IPS-20b (cell line): ENCODE measurements around the gene LRCOL1.

ENCODE experiments used
- H3K27ac ChIP-seq: one replicate; pipeline ENCODE4 v1.5.1; 2013; ENCODE audit warnings: low read length
- H3K27me3 ChIP-seq: 2 replicates; pipeline ENCODE4 v1.6.1; 2013; ENCODE audit warnings: mild to moderate bottlenecking, low read length, inconsistent platforms; ENCODE audit not compliant: insufficient read depth
- H3K36me3 ChIP-seq: 2 replicates; pipeline ENCODE4 v1.6.1; 2013; ENCODE audit warnings: low read depth, mild to moderate bottlenecking, inconsistent platforms, low read length, moderate library complexity; ENCODE audit not compliant: insufficient read depth
- H3K4me1 ChIP-seq: 2 replicates; pipeline ENCODE4 v1.6.1; 2013; ENCODE audit warnings: mild to moderate bottlenecking, control low read depth, inconsistent platforms, low read length, moderate library complexity; ENCODE audit not compliant: insufficient read depth
- H3K4me3 ChIP-seq: 2 replicates; pipeline ENCODE4 v1.5.1; 2013; ENCODE audit warnings: mild to moderate bottlenecking, low read length, inconsistent platforms
- H3K9ac ChIP-seq: 2 replicates; pipeline ENCODE4 v1.6.1; 2013; ENCODE audit warnings: low read depth, mild to moderate bottlenecking, inconsistent platforms, low read length, moderate library complexity
- H3K9me3 ChIP-seq: 2 replicates; pipeline ENCODE4 v1.6.1; 2013; ENCODE audit warnings: mild to moderate bottlenecking, low read depth, low read length, inconsistent platforms; ENCODE audit not compliant: insufficient read depth

Gene LRCOL1

GRCh38 chr12:132614029-132614428, 3.6 kb upstream of the LRCOL1 start:
- no peaks in the 10 kb centered on the region for H3K36me3 ChIP-seq
- no peak overlapping the region for H3K4me3 ChIP-seq
- H3K4me1 ChIP-seq, result no peaks in the 10 kb centered on the region
- peaks cover 93% of the 10 kb centered on the region for H3K27me3 ChIP-seq
- H3K27ac ChIP-seq, result no peak overlapping the region
- H3K9ac ChIP-seq, result no peak overlapping the region
- peaks cover 28% of the 10 kb centered on the region for H3K9me3 ChIP-seq

- Histone ChIP-seq H3K4me3 (no peak overlapping the region), H3K27me3 (peaks cover 99% of the 10 kb centered on the region), H3K27ac (no peak overlapping the region), H3K36me3 (no peaks in the 10 kb centered on the region), H3K9me3 (peaks cover 20% of the 10 kb centered on the region), H3K9ac (no peak overlapping the region), H3K4me1 (no peaks in the 10 kb centered on the region)
These were observed 1.2 kb upstream of the LRCOL1 start for GRCh38 chr12:132611620-132612019.

GRCh38 chr12:132610866-132611602, 652 bp upstream of the LRCOL1 start:
- H3K36me3 ChIP-seq, result no peaks in the 10 kb centered on the region
- no peak overlapping the region for H3K4me3 ChIP-seq
- H3K9me3 ChIP-seq, result peaks cover 16% of the 10 kb centered on the region
- no peak overlapping the region for H3K27ac ChIP-seq
- peaks cover 99% of the 10 kb centered on the region for H3K27me3 ChIP-seq
- no peaks in the 10 kb centered on the region for H3K4me1 ChIP-seq
- H3K9ac ChIP-seq, result no peak overlapping the region

- Histone ChIP-seq H3K27ac (no peak overlapping the region), H3K36me3 (no peaks in the 10 kb centered on the region), H3K9ac (no peak overlapping the region), H3K27me3 (peaks cover 99% of the 10 kb centered on the region), H3K9me3 (peaks cover 8% of the 10 kb centered on the region; the same call in 1 of the 2 replicates), H3K4me1 (no peaks in the 10 kb centered on the region), H3K4me3 (no peak overlapping the region)
These were observed 1.9 kb downstream of the LRCOL1 start for GRCh38 chr12:132608231-132609171.

GRCh38 chr12:132606927-132607326, 3.5 kb downstream of the LRCOL1 start:
- Histone ChIP-seq H3K4me3 (no peak overlapping the region), H3K9ac (no peak overlapping the region), H3K27ac (no peak overlapping the region), H3K4me1 (no peaks in the 10 kb centered on the region), H3K9me3 (peaks cover 7% of the 10 kb centered on the region; the same call in 1 of the 2 replicates), H3K27me3 (peaks cover 99% of the 10 kb centered on the region), H3K36me3 (no peaks in the 10 kb centered on the region)

- no peaks in the 10 kb centered on the region for H3K36me3 ChIP-seq
- H3K9me3 ChIP-seq, result peaks cover 3% of the 10 kb centered on the region; the same call in 1 of the 2 replicates
- H3K27me3 ChIP-seq, result peaks cover 99% of the 10 kb centered on the region
- H3K27ac ChIP-seq, result no peak overlapping the region
- no peaks in the 10 kb centered on the region for H3K4me1 ChIP-seq
- no peak overlapping the region for H3K4me3 ChIP-seq
- H3K9ac ChIP-seq, result no peak overlapping the region
These were observed 3.9 kb downstream of the LRCOL1 start for GRCh38 chr12:132606466-132606865.

- Histone ChIP-seq H3K27ac (no peak overlapping the region), H3K9me3 (no peaks in the 10 kb centered on the region), H3K36me3 (no peaks in the 10 kb centered on the region), H3K4me1 (no peaks in the 10 kb centered on the region), H3K9ac (no peak overlapping the region), H3K27me3 (peaks cover 100% of the 10 kb centered on the region), H3K4me3 (no peak overlapping the region)
These were observed 4.5 kb downstream of the LRCOL1 start for GRCh38 chr12:132605892-132606291.

GRCh38 chr12:132604668-132605441, 5.5 kb downstream of the LRCOL1 start:
- no peaks in the 10 kb centered on the region for H3K4me1 ChIP-seq
- H3K36me3 ChIP-seq, result no peaks in the 10 kb centered on the region
- no peaks in the 10 kb centered on the region for H3K9me3 ChIP-seq
- H3K9ac ChIP-seq, result no peak overlapping the region
- H3K27me3 ChIP-seq, result peaks cover 100% of the 10 kb centered on the region
- no peak overlapping the region for H3K4me3 ChIP-seq
- H3K27ac ChIP-seq, result no peak overlapping the region

- Histone ChIP-seq H3K27ac (no peak overlapping the region), H3K36me3 (no peaks in the 10 kb centered on the region), H3K4me3 (no peak overlapping the region), H3K9me3 (no peaks in the 10 kb centered on the region), H3K4me1 (no peaks in the 10 kb centered on the region), H3K9ac (no peak overlapping the region), H3K27me3 (peaks cover 100% of the 10 kb centered on the region)
These were observed 6.2 kb downstream of the LRCOL1 start for GRCh38 chr12:132604151-132604618.

- H3K4me3 ChIP-seq, result no peak overlapping the region
- H3K4me1 ChIP-seq, result no peaks in the 10 kb centered on the region
- no peak overlapping the region for H3K27ac ChIP-seq
- no peak overlapping the region for H3K9ac ChIP-seq
- no peaks in the 10 kb centered on the region for H3K9me3 ChIP-seq
- H3K27me3 ChIP-seq, result peaks cover 93% of the 10 kb centered on the region
- H3K36me3 ChIP-seq, result no peaks in the 10 kb centered on the region
These were observed 6.9 kb downstream of the LRCOL1 start for GRCh38 chr12:132603240-132604150.
